ENCODE measurements around the gene PIGR. TPM values are rescaled to one million over a fixed set of nuclear protein-coding genes. Genes with fewer than 3 reads are reported as not detected.

The PIGR gene
- total and polyA plus RNA-seq, 3 donors from 2014 or later: 0.38 TPM; not detected in 2

DNA sequence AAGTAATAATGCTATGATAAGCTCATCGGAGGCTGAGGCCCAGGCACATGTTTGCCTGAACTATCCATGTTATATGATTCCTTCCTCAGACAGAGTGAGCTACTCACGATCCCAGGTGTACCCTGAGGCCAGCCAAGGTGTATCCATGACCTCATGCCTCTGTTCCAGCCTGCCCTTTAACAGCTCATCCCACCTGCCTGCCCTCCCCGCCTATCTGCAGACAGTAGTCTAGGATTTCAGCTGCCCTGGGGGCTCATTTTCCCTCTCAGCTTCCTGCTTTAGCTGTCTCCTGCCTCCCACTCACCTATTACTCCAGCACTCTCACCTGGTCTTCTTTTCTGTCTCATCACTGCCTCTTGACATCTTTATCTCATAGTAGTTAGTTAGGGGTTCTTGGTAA is 50.9 kb downstream of the PIGR start:
- Histone ChIP-seq H3K27me3 (no peaks in the 10 kb centered on the region), H3K36me3 (ENCODE audit: low read depth, missing control alignments) (no peaks in the 10 kb centered on the region), H3K9me3 (no peaks in the 10 kb centered on the region), H3K4me1 (no peaks in the 10 kb centered on the region), H3K27ac (no peak overlapping the region), H3K4me3 (no peak overlapping the region)
- DNase-seq: no peak
- no peak for TF ChIP-seq POLR2A (IDR thresholded peaks at IDR 0.05)
- TF ChIP-seq, protein P1, sequence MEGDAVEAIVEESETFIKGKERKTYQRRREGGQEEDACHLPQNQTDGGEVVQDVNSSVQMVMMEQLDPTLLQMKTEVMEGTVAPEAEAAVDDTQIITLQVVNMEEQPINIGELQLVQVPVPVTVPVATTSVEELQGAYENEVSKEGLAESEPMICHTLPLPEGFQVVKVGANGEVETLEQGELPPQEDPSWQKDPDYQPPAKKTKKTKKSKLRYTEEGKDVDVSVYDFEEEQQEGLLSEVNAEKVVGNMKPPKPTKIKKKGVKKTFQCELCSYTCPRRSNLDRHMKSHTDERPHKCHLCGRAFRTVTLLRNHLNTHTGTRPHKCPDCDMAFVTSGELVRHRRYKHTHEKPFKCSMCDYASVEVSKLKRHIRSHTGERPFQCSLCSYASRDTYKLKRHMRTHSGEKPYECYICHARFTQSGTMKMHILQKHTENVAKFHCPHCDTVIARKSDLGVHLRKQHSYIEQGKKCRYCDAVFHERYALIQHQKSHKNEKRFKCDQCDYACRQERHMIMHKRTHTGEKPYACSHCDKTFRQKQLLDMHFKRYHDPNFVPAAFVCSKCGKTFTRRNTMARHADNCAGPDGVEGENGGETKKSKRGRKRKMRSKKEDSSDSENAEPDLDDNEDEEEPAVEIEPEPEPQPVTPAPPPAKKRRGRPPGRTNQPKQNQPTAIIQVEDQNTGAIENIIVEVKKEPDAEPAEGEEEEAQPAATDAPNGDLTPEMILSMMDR (IDR thresholded peaks at IDR 0.05): no peak
- intact Hi-C loops (cut with DNase I; ENCODE audit: low total_unique reads): no loop called here
- WGBS, 2 donors: 70 to 72% methylated on average over 3 of the region's 3 CpGs

DNA sequence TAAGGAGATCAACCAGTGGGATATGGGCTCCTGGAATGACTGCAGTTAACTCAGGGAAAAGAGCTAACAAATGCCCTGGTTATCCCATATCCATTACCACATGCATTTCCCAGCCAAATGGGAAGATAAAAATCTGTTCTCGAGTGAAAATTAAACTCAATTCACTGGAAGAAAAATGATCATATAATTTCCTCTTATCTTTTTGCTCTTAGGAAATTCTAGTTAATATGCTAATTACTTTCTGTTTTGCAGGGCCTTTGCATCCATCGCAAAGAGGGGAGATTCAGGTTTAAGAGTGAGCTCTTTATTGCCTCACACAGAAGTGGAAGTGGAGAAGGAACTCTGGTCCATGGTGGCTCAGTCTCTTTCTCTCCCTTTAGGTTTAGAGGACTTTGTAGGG is 52.9 kb downstream of the PIGR start:
- Histone ChIP-seq H3K4me1 (no peaks in the 10 kb centered on the region), H3K27me3 (no peaks in the 10 kb centered on the region), H3K4me3 (no peak overlapping the region), H3K9me3 (no peaks in the 10 kb centered on the region), H3K36me3 (ENCODE audit: low read depth, missing control alignments) (no peaks in the 10 kb centered on the region), H3K27ac (no peak overlapping the region)
- TF ChIP-seq POLR2A (IDR thresholded peaks at IDR 0.05): no peak
- TF ChIP-seq, protein P1 (IDR thresholded peaks at IDR 0.05): no peak
- no peak for DNase-seq
- intact Hi-C loops (cut with DNase I; ENCODE audit: low total_unique reads): no loop called here
- WGBS, 2 donors: 89 to 93% methylated on average over 2 of the region's 2 CpGs

DNA sequence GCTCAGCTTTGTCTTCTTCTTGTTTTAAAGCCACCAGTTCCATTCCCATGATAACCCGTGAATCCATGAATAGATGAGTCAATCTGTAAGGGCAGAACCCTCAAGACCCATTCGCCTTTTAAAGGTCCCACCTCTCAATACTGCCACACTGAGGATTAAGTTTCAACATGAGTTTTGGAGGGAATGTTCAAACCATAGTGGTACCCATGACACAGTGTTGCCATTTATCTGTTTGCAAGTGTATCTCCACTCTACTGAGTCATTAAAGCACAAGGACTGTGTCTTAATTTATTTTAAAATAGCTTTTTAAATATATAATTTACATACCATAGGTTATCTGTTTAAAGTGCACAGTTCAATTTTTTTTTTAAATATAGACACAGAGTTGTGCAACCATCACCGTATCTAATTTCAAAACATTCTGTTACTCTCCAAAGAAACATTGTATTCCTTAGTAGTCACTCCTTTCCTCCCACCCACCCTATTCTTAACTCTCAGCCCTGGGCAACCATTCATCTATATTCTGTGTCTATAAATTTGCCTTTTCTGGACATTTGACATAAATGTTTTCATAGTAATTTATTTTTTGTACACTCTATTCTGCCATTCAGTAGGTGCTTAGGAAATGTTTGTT is 53.8 kb downstream of the PIGR start:
- WGBS, 2 donors: 72 to 73% methylated on average over 3 of the region's 3 CpGs
- DNase-seq: no peak
- no peaks in the 10 kb centered on the region for H3K4me1 ChIP-seq
- H3K9me3 ChIP-seq: no peaks in the 10 kb centered on the region
- intact Hi-C loops (cut with DNase I; ENCODE audit: low total_unique reads): no loop called here
- no peaks in the 10 kb centered on the region for H3K36me3 ChIP-seq (ENCODE audit: low read depth, missing control alignments)
- TF ChIP-seq, protein P1 (IDR thresholded peaks at IDR 0.05): no peak
- no peak overlapping the region for H3K4me3 ChIP-seq
- H3K27ac ChIP-seq: no peak overlapping the region
- no peaks in the 10 kb centered on the region for H3K27me3 ChIP-seq

DNA sequence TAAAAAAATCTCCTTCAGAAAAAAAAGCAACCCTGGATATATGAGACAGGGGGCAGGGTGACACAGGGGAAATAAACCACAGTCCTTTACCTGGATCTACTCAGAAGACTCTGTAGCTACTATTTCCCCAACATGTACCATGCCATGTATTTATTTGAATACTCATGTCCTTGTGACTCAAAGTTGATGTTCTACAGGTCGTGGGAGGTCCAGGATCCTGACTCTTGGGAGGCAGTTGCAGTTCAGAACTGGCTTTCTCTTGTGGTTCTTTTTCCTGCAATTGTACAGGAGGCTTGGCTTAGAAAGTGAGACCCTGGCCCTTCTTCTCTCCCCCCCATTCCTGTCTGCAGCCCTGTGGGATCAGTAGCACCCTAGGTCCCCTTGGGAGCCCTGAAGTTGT is 54.9 kb downstream of the PIGR start:
- Histone ChIP-seq H3K36me3 (ENCODE audit: low read depth, missing control alignments) (no peaks in the 10 kb centered on the region), H3K27me3 (no peaks in the 10 kb centered on the region), H3K27ac (no peak overlapping the region), H3K4me3 (no peak overlapping the region), H3K4me1 (no peaks in the 10 kb centered on the region), H3K9me3 (no peaks in the 10 kb centered on the region)
- intact Hi-C loops (cut with DNase I; ENCODE audit: low total_unique reads): no loop called here
- TF ChIP-seq, protein P1 (IDR thresholded peaks at IDR 0.05): no peak
- no peak for TF ChIP-seq POLR2A (IDR thresholded peaks at IDR 0.05)
- DNase-seq: no peak
- 87 to 94% methylated on average over 1 of the region's 1 CpG for WGBS, 2 donors

All from testis (tissue), 3 donors.